HepG2 (cell line): ENCODE data around the gene ENO1. TPM values are rescaled to one million over a fixed set of nuclear protein-coding genes. Genes with fewer than 3 reads are reported as not detected.

Experiments
- ATAC-seq: fragments of 200-7000 bp; cut with Tn5 transposase; 3 replicates; pipeline ENCODE4 v1.9.1; 2020; ENCODE audit warnings: mild to moderate bottlenecking, moderate library complexity
- BruUV-seq: library from RNA; stranded (reverse); fragments of 400-500 nt; replicated peaks from 2 replicates; lab custom pipeline; 2021; lab: Mats Ljungman, UMichigan
- CTCF ChIA-PET: fragments of 300-600 bp; formaldehyde crosslinking; extraction: SDS; loops from one replicate; lab custom pipeline; 2021; ENCODE audit warnings: low total read pairs, inconsistent platforms, low intra/inter-chr PET ratio; lab: Yijun Ruan, JAX
- POLR2A ChIA-PET: fragments of 350-600 bp; sonication (Branson Sonifier 250); formaldehyde crosslinking; loops from one replicate; lab custom pipeline; 2020; ENCODE audit warnings: antibody characterized with exemption, inconsistent platforms; lab: Yijun Ruan, JAX
- DNase-seq: peaks from one replicate; pipeline ENCODE4 v3.0.0-alpha.2; 2015; ENCODE audit warnings: low spot score
- FAIRE-seq: peaks from 3 replicates; lab custom pipeline; 2011; peaks lifted over from hg19 to GRCh38; lab: Jason Lieb, UNC
- H2AFZ ChIP-seq: one replicate; pipeline ENCODE4 v1.6.1; 2011; ENCODE audit warnings: low read length, inconsistent platforms
- H3K27ac ChIP-seq: fragments of 300-600 bp; 3 replicates; pipeline ENCODE4 v1.8.0; 2011; ENCODE audit warnings: mixed run types, mild to moderate bottlenecking, mixed read lengths, low read length, inconsistent platforms; ENCODE audit not compliant: insufficient read depth; ENCODE audit errors: extremely low read length
- H3K27me3 ChIP-seq, 2 experiments: fragments of 200-600 bp in 1 of 2; 2 replicates in 1 of 2; 3 replicates in 1 of 2; pipeline versions ENCODE4 v1.6.0 to v1.8.0; 2011; ENCODE audit warnings: low read length in 2 of 2, mild to moderate bottlenecking in 2 of 2, moderate library complexity in 2 of 2, inconsistent platforms in 1 of 2; ENCODE audit not compliant: insufficient read depth in 2 of 2, control insufficient read depth in 1 of 2
- H3K36me3 ChIP-seq, 2 experiments: fragments of 200-600 bp in 1 of 2; replicated peaks in 1 of 2; 2 replicates in 1 of 2; 3 replicates in 1 of 2; pipeline versions ENCODE4 v1.5.1 to v1.8.0; 2011; ENCODE audit warnings: low read length in 2 of 2, inconsistent platforms in 1 of 2; ENCODE audit not compliant: insufficient read depth in 2 of 2, control insufficient read depth in 1 of 2
- H3K4me1 ChIP-seq: 2 replicates; pipeline ENCODE4 v1.5.1; 2012; ENCODE audit warnings: low read length, inconsistent platforms; ENCODE audit not compliant: insufficient read depth
- H3K4me2 ChIP-seq: 2 replicates; pipeline ENCODE4 v1.6.0; 2011; ENCODE audit warnings: low read depth, low read length, inconsistent platforms
- H3K4me3 ChIP-seq, 3 experiments: fragments of 200-600 bp in 1 of 3; sonication (generic), shearing (Covaris generic) in 1 of 3; replicated peaks in 1 of 3; 2 replicates each; pipeline ENCODE4 v1.5.1; 2011 to 2016; ENCODE audit warnings: low read length in 3 of 3, inconsistent platforms in 2 of 3, low read depth in 2 of 3, mild to moderate bottlenecking in 2 of 3, control low read depth in 1 of 3, mixed read lengths in 1 of 3; ENCODE audit not compliant: insufficient read depth in 1 of 3
- H3K79me2 ChIP-seq: one replicate; pipeline ENCODE4 v1.6.1; 2011; ENCODE audit warnings: low read length, inconsistent platforms; ENCODE audit not compliant: insufficient read depth
- H3K9ac ChIP-seq: 2 replicates; pipeline ENCODE4 v1.6.0; 2011; ENCODE audit warnings: mild to moderate bottlenecking, low read depth, low read length, inconsistent platforms; ENCODE audit not compliant: insufficient read depth
- H3K9me3 ChIP-seq: 2 replicates; pipeline ENCODE4 v1.5.1; 2012; ENCODE audit warnings: mild to moderate bottlenecking, low read length
- H4K20me1 ChIP-seq: 2 replicates; pipeline ENCODE4 v1.6.0; 2011; ENCODE audit warnings: inconsistent platforms, mild to moderate bottlenecking, low read length, moderate library complexity; ENCODE audit not compliant: insufficient read depth
- DPF2 ChIP-seq: sonication (generic); formaldehyde crosslinking; IDR thresholded peaks from 2 replicates; pipeline ENCODE4 v1.4.0; 2020; ENCODE audit warnings: mild to moderate bottlenecking, low read depth, missing genetic modification reagents, borderline replicate concordance
- ETV6 ChIP-seq: sonication (generic); formaldehyde crosslinking; conservative IDR thresholded peaks from 2 replicates; pipeline ENCODE4 v1.4.0; 2020; ENCODE audit warnings: missing genetic modification reagents
- KAT8 ChIP-seq: IDR thresholded peaks from 2 replicates; pipeline ENCODE4 v1.6.1; 2016; ENCODE audit warnings: missing genetic modification reagents, missing compliant biosample characterization
- LCORL ChIP-seq, 2 experiments: fragments of 450-650 bp in 1 of 2; sonication (generic) in 1 of 2; formaldehyde crosslinking in 1 of 2; IDR thresholded peaks; 2 replicates each; pipeline versions ENCODE4 v1.5.0 to v1.6.1; 2017 to 2020; ENCODE audit warnings: antibody characterized with exemption in 1 of 2, missing genetic modification reagents in 1 of 2
- NFE2 ChIP-seq: sonication (generic); formaldehyde crosslinking; IDR thresholded peaks from 2 replicates; pipeline ENCODE4 v1.4.0; 2020; ENCODE audit warnings: missing genetic modification reagents
- NONO ChIP-seq, 2 experiments: fragments of 450-650 bp in 1 of 2; sonication (generic) in 1 of 2; formaldehyde crosslinking in 1 of 2; IDR thresholded peaks in 1 of 2; conservative IDR thresholded peaks in 1 of 2; 2 replicates each; pipeline versions ENCODE4 v1.6.1 to v1.8.0; 2017 to 2022; ENCODE audit warnings: mild to moderate bottlenecking in 1 of 2, missing genetic modification reagents in 1 of 2, moderate library complexity in 1 of 2
- PAF1 ChIP-seq: IDR thresholded peaks from 2 replicates; pipeline ENCODE4 v1.6.1; 2016; ENCODE audit warnings: missing genetic modification reagents, missing compliant biosample characterization
- POLR2A ChIP-seq, 2 experiments: IDR thresholded peaks; 2 replicates each; pipeline ENCODE4 v1.6.1; 2011; ENCODE audit warnings: low read depth in 2 of 2, low read length in 2 of 2, mild to moderate bottlenecking in 1 of 2, moderate library complexity in 1 of 2; ENCODE audit not compliant: insufficient read depth in 1 of 2
- RBM39 ChIP-seq: fragments of 200-400 bp; formaldehyde crosslinking; IDR thresholded peaks from one replicate; pipeline ENCODE4 v1.6.1; 2018; ENCODE audit warnings: antibody characterized with exemption, mild to moderate bottlenecking, low read depth, low read length; ENCODE audit not compliant: poor library complexity, severe bottlenecking
- RFX3 ChIP-seq: IDR thresholded peaks from 2 replicates; pipeline ENCODE4 v1.6.1; 2016; ENCODE audit warnings: missing biosample characterization, missing genetic modification reagents
- RXRA ChIP-seq: sonication (generic); formaldehyde crosslinking; IDR thresholded peaks from 2 replicates; pipeline ENCODE4 v1.5.1; 2020; ENCODE audit warnings: missing genetic modification reagents
- SMYD3 ChIP-seq: sonication (generic); formaldehyde crosslinking; IDR thresholded peaks from 2 replicates; pipeline ENCODE4 v1.8.1; 2023; ENCODE audit warnings: mild to moderate bottlenecking, missing genetic modification reagents
- ZC3H13 ChIP-seq: sonication (generic); formaldehyde crosslinking; IDR thresholded peaks from 2 replicates; pipeline ENCODE4 v1.8.1; 2023; ENCODE audit warnings: mild to moderate bottlenecking, missing genetic modification reagents, moderate library complexity
- ZFP91 ChIP-seq: sonication (generic); formaldehyde crosslinking; IDR thresholded peaks from 2 replicates; pipeline ENCODE4 v1.9.0; 2022; ENCODE audit warnings: missing genetic modification reagents, mild to moderate bottlenecking, borderline replicate concordance
- ZNF274 ChIP-seq: sonication (generic); formaldehyde crosslinking; IDR thresholded peaks from 2 replicates; pipeline ENCODE4 v1.5.1; 2020; ENCODE audit warnings: mild to moderate bottlenecking, missing genetic modification reagents
- ZNF501 ChIP-seq: sonication (generic); formaldehyde crosslinking; IDR thresholded peaks from 2 replicates; pipeline ENCODE4 v1.5.1; 2020; ENCODE audit warnings: mild to moderate bottlenecking, moderate library complexity, missing genetic modification reagents
- ZNF547 ChIP-seq: sonication (generic); formaldehyde crosslinking; IDR thresholded peaks from 2 replicates; pipeline ENCODE4 v1.5.1; 2020; ENCODE audit warnings: mild to moderate bottlenecking, missing genetic modification reagents
- ZNF550 ChIP-seq: sonication (generic); formaldehyde crosslinking; IDR thresholded peaks from 2 replicates; pipeline ENCODE4 v1.4.0; 2020; ENCODE audit warnings: mild to moderate bottlenecking, missing genetic modification reagents, borderline replicate concordance
- ZNF616 ChIP-seq: sonication (generic); formaldehyde crosslinking; IDR thresholded peaks from 2 replicates; pipeline ENCODE4 v1.5.0; 2020; ENCODE audit warnings: low read depth, mild to moderate bottlenecking, missing genetic modification reagents
- WGBS: methylation state at CpG from one replicate; pipeline ENCODE4 v1.1.6; 2017; ENCODE audit warnings: low lambda C conversion rate; 5-methylcytosine and 5-hydroxymethylcytosine counted together
- in situ Hi-C: cut with HindIII; loops from 2 replicates; pipeline ENCODE4 v1.10.0; 2017; ENCODE audit warnings: low pct_unique_long_range_greater_than_20kb; ENCODE audit not compliant: extremely low pct_ligation_motif_present
- intact Hi-C: fragments of 100-400 bp; cut with micrococcal nuclease; formaldehyde crosslinking; loops from one replicate; pipeline ENCODE4 v1.10.0; 2022; ENCODE audit not compliant: unreplicated experiment
- polyA plus RNA-seq, 8 experiments: library from polyadenylated mRNA; depleted of rRNA in 3 of 8; stranded (reverse) in 7 of 8; unstranded in 1 of 8; fragments of >200 nt; fragmentation: Illumina TruSeq in 4 of 8; extraction: Trizol in 4 of 8; gene quantifications; 2 replicates each; pipeline versions ENCODE4 v1.2.1 to v1.2.3, GENCODE V29; 2011 to 2016; ENCODE audit warnings: low read depth in 4 of 8, missing spikeins in 1 of 8, mixed read lengths in 1 of 8; ENCODE audit not compliant: insufficient read depth in 1 of 8
- total RNA-seq, 5 experiments: library from RNA; depleted of rRNA; stranded (reverse); fragments of >200 nt; fragmentation: Illumina TruSeq; extraction: Trizol; gene quantifications; 2 replicates each; pipeline ENCODE4 v1.2.3, GENCODE V29; 2016; ENCODE audit warnings: low read depth in 1 of 5
- TF ChIP-seq, protein P1 (sequence below): fragments of 450-650 bp; IDR thresholded peaks from 2 replicates; pipeline ENCODE4 v1.6.1; 2017; ENCODE audit warnings: mild to moderate bottlenecking

ENO1 gene
- total and polyA plus RNA-seq, 2 of the 13 experiments (the other 11 are each of a cell fraction or from before 2014, with no cell fraction given), result 1,559 to 3,103 TPM

DNA sequence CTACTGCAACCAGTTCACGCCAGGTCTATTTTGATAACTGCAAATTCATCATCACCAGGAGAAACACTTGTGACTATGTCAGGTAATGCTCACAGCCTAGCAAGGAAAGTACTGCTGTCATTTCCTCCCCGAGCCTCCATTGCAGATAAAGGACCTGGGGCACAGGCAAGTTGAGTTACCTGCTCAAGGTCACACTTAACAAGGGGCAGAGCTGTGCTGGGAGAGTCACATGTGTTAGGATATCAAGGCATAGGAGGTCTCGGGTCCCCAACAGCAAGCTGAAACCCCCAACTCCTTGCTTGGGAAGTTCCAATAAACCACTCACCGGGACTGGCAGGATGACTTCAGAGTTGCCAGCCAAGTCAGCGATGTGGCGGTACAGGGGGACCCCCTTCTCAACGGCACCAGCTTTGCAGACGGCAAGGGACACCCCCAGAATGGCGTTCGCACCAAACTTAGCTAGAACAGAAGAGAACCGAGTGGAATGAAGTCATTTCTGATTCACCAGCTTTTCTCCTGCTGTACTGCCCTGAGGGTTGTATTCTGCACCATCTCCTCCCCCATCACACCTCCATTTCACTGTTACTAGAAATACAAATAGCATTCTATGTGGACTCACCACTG, 11.6 kb downstream of the ENO1 start:
- Histone ChIP-seq H3K4me3 (no peak overlapping the region), H3K36me3 (peaks cover 66 to 90% of the 10 kb centered on the region in 2 experiments), H2AFZ (no peak overlapping the region), H3K4me1 (peaks cover 95% of the 10 kb centered on the region), H3K9ac (no peak overlapping the region), H3K27me3 (no peaks in the 10 kb centered on the region), H3K79me2 (peaks cover 47% of the 10 kb centered on the region), H4K20me1 (peaks cover 97% of the 10 kb centered on the region), H3K27ac (no peak overlapping the region), H3K4me2 (no peak overlapping the region), H3K9me3 (no peaks in the 10 kb centered on the region)
- intact Hi-C loops (no loop called here), in situ Hi-C loops (no loop called here)
- ChIA-PET CTCF (no interaction called here), POLR2A (interaction anchor here (1.3 to 13.6 kb wide), 2 partner anchors 12 to 19 kb away, joined by 4 to 116 read pairs; partner anchors contain the start of gene ENO1)
- no peak for ATAC-seq
- 97% methylated on average over 6 of the region's 11 CpGs for WGBS
- BruUV-seq, result no TSS peak
- no peak for FAIRE-seq
- no peak for DNase-seq
- TF ChIP-seq RXRA (CRISPR knock-in tag) (0 out of 2 replicates have a peak, but pooled peaks have one; percentile 7), ZNF501 (no peak), ZC3H13 (peak; percentile 33; the same call in 1 of the 2 replicates), ZNF616 (CRISPR knock-in tag) (0 out of 2 replicates have a peak, but pooled peaks have one; percentile 32), ETV6 (CRISPR knock-in tag) (no peak), NFE2 (CRISPR knock-in tag) (no peak), SMYD3 (no peak), KAT8 (CRISPR knock-in tag) (no peak), DPF2 (CRISPR knock-in tag) (no peak), ZNF547 (CRISPR knock-in tag) (no peak), RBM39 (peak; percentile 15), LCORL (IDR thresholded peaks at IDR 0.05) (no peak), LCORL (CRISPR knock-in tag; IDR thresholded peaks at IDR 0.05) (0 out of 2 replicates have a peak, but pooled peaks have one; percentile 5), ZFP91 (CRISPR knock-in tag) (0 out of 2 replicates have a peak, but pooled peaks have one; percentile 14), ZNF550 (CRISPR knock-in tag) (no peak), ZNF274 (CRISPR knock-in tag) (0 out of 2 replicates have a peak, but pooled peaks have one; percentile 35), PAF1 (peak; percentile 56; the same call in 1 of the 2 replicates), RFX3 (CRISPR knock-in tag) (no peak), NONO (IDR thresholded peaks at IDR 0.05) (no peak), NONO (CRISPR knock-in tag; conservative IDR thresholded peaks at IDR 0.05) (0 out of 2 replicates have a peak, but pooled peaks have one; percentile 43), POLR2A (IDR thresholded peaks at IDR 0.05; ENCODE audit: insufficient read depth in 1 of 2, low read depth in 2 of 2, low read length in 2 of 2) (peak; percentile 52 to 55)
- TF ChIP-seq, protein P1, sequence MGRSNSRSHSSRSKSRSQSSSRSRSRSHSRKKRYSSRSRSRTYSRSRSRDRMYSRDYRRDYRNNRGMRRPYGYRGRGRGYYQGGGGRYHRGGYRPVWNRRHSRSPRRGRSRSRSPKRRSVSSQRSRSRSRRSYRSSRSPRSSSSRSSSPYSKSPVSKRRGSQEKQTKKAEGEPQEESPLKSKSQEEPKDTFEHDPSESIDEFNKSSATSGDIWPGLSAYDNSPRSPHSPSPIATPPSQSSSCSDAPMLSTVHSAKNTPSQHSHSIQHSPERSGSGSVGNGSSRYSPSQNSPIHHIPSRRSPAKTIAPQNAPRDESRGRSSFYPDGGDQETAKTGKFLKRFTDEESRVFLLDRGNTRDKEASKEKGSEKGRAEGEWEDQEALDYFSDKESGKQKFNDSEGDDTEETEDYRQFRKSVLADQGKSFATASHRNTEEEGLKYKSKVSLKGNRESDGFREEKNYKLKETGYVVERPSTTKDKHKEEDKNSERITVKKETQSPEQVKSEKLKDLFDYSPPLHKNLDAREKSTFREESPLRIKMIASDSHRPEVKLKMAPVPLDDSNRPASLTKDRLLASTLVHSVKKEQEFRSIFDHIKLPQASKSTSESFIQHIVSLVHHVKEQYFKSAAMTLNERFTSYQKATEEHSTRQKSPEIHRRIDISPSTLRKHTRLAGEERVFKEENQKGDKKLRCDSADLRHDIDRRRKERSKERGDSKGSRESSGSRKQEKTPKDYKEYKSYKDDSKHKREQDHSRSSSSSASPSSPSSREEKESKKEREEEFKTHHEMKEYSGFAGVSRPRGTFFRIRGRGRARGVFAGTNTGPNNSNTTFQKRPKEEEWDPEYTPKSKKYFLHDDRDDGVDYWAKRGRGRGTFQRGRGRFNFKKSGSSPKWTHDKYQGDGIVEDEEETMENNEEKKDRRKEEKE, result no peak
